Panc1 (cell line): ENCODE measurements around the gene PPP1R7. TPM values are rescaled to one million over a fixed set of nuclear protein-coding genes. Genes with fewer than 3 reads are reported as not detected.

Source experiments
- ATAC-seq: fragments of 200-7000 bp; cut with Tn5 transposase; 2 replicates; pipeline ENCODE4 v1.9.1; 2020; ENCODE audit warnings: mild to moderate bottlenecking, moderate library complexity
- BruUV-seq: library from RNA; stranded (reverse); fragments of 400-500 nt; replicated peaks from 2 replicates; lab custom pipeline; 2021; lab: Mats Ljungman, UMichigan
- CTCF ChIA-PET: fragments of 300-600 bp; sonication (Branson Sonifier 250); formaldehyde crosslinking; loops from one replicate; lab custom pipeline; 2022; ENCODE audit warnings: antibody characterized with exemption; lab: Charles Lee
- POLR2A ChIA-PET: fragments of 300-600 bp; sonication (Branson Sonifier 250); formaldehyde crosslinking; loops from one replicate; lab custom pipeline; 2022; ENCODE audit warnings: antibody characterized with exemption; lab: Charles Lee
- DNase-seq: peaks from one replicate; pipeline ENCODE4 v3.0.0-alpha.2; 2010; ENCODE audit warnings: low read depth, low spot score
- H3K27ac ChIP-seq: 2 replicates; pipeline ENCODE4 v1.5.1; 2011; ENCODE audit warnings: mild to moderate bottlenecking, low read length, inconsistent platforms
- H3K27me3 ChIP-seq: fragments of 200-500 bp; sonication (Bioruptor generic); 2 replicates; pipeline ENCODE4 v1.6.0; 2014; ENCODE audit warnings: low read length, inconsistent platforms; ENCODE audit not compliant: control insufficient read depth, insufficient read depth
- H3K36me3 ChIP-seq: fragments of 200-500 bp; sonication (Bioruptor generic); 2 replicates; pipeline ENCODE4 v1.5.1; 2014; ENCODE audit warnings: inconsistent platforms, mild to moderate bottlenecking, low read length, moderate library complexity; ENCODE audit not compliant: control insufficient read depth, insufficient read depth
- H3K4me1 ChIP-seq: 2 replicates; pipeline ENCODE4 v1.5.1; 2011; ENCODE audit warnings: inconsistent platforms, mild to moderate bottlenecking, low read length, moderate library complexity; ENCODE audit not compliant: control insufficient read depth, insufficient read depth
- H3K4me3 ChIP-seq, 2 experiments: 2 replicates each; pipeline ENCODE4 v1.5.1; 2011 to 2012; ENCODE audit warnings: low read depth in 2 of 2, low read length in 2 of 2, mild to moderate bottlenecking in 2 of 2, inconsistent platforms in 1 of 2, moderate library complexity in 1 of 2
- H3K9me3 ChIP-seq: fragments of 200-500 bp; sonication (Bioruptor generic); 2 replicates; pipeline ENCODE4 v1.5.1; 2014; ENCODE audit warnings: low read depth, mild to moderate bottlenecking, inconsistent platforms, low read length, moderate library complexity; ENCODE audit not compliant: control insufficient read depth, insufficient read depth
- POLR2AphosphoS5 ChIP-seq: IDR thresholded peaks from 2 replicates; pipeline ENCODE4 v1.6.1; 2012; ENCODE audit warnings: mild to moderate bottlenecking, low read depth, low read length, moderate library complexity
- SIN3A ChIP-seq: IDR thresholded peaks from 2 replicates; pipeline ENCODE4 v1.6.1; 2012; ENCODE audit warnings: low read depth, mild to moderate bottlenecking, low read length, moderate library complexity, borderline replicate concordance; ENCODE audit not compliant: insufficient read depth
- TCF7L2 ChIP-seq: IDR thresholded peaks from 2 replicates; pipeline ENCODE4 v1.6.1; 2011; ENCODE audit warnings: mild to moderate bottlenecking, low read depth, low read length, inconsistent platforms
- in situ Hi-C: cut with HindIII; loops from 2 replicates; pipeline ENCODE4 v1.10.0; 2016; ENCODE audit warnings: low sequenced_read_pairs, low pct_unique_long_range_greater_than_20kb
- intact Hi-C: fragments of 100-400 bp; cut with micrococcal nuclease; formaldehyde crosslinking; loops from one replicate; pipeline ENCODE4 v1.10.0; 2022; ENCODE audit not compliant: unreplicated experiment
- total RNA-seq: library from RNA; stranded (reverse); gene quantifications from one replicate; pipeline ENCODE4 v1.2.1, GENCODE V29; 2021; ENCODE audit not compliant: unreplicated experiment
- TF ChIP-seq, protein P1 (sequence below), 2 experiments: IDR thresholded peaks; 2 replicates each; pipeline ENCODE4 v1.6.1; 2011 to 2012; ENCODE audit warnings: low read depth in 2 of 2, control low read depth in 1 of 2, low read length in 1 of 2, mild to moderate bottlenecking in 1 of 2, moderate library complexity in 1 of 2; ENCODE audit not compliant: insufficient read depth in 1 of 2
- TF ChIP-seq, protein P2 (sequence below): fragments of 450-650 bp; IDR thresholded peaks from 2 replicates; pipeline ENCODE4 v1.5.1; 2017; ENCODE audit warnings: mild to moderate bottlenecking

PPP1R7 gene
- total RNA-seq, 1 experiment from 2014 or later = 64.2 TPM

DNA sequence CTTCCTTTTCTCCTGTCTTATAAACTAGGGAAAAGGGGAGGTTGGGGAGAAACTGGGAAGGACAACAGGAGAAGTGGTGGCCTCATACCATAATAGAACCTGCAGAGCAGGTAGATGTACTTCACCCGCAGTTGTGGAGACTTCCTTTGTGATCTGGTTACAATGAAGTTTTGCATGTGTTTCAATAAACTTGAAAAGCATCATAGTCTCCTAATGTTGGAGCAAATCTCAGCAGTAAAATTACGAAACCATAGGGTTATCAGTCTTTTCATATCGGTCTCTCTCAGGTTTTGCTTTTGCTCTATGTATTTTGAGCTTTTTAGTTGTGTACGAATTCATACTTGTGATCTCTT is 68.7 kb downstream of the PPP1R7 start:
- no peak for DNase-seq
- CTCF ChIA-PET = no interaction called here
- Histone ChIP-seq H3K27ac (peak overlapping the region; percentile 86), H3K9me3 (no peaks in the 10 kb centered on the region), H3K36me3 (no peaks in the 10 kb centered on the region), H3K27me3 (no peaks in the 10 kb centered on the region), H3K4me3 (peak overlapping the region; percentile 65 to 87), H3K4me1 (peaks cover 16% of the 10 kb centered on the region)
- TSS peak; percentile 83 for BruUV-seq
- intact Hi-C loops (no loop called here), in situ Hi-C loops (no loop called here)
- POLR2A ChIA-PET = no interaction called here
- no peak for ATAC-seq
- TF ChIP-seq, protein P1, sequence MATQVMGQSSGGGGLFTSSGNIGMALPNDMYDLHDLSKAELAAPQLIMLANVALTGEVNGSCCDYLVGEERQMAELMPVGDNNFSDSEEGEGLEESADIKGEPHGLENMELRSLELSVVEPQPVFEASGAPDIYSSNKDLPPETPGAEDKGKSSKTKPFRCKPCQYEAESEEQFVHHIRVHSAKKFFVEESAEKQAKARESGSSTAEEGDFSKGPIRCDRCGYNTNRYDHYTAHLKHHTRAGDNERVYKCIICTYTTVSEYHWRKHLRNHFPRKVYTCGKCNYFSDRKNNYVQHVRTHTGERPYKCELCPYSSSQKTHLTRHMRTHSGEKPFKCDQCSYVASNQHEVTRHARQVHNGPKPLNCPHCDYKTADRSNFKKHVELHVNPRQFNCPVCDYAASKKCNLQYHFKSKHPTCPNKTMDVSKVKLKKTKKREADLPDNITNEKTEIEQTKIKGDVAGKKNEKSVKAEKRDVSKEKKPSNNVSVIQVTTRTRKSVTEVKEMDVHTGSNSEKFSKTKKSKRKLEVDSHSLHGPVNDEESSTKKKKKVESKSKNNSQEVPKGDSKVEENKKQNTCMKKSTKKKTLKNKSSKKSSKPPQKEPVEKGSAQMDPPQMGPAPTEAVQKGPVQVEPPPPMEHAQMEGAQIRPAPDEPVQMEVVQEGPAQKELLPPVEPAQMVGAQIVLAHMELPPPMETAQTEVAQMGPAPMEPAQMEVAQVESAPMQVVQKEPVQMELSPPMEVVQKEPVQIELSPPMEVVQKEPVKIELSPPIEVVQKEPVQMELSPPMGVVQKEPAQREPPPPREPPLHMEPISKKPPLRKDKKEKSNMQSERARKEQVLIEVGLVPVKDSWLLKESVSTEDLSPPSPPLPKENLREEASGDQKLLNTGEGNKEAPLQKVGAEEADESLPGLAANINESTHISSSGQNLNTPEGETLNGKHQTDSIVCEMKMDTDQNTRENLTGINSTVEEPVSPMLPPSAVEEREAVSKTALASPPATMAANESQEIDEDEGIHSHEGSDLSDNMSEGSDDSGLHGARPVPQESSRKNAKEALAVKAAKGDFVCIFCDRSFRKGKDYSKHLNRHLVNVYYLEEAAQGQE (IDR thresholded peaks at IDR 0.05; ENCODE audit: insufficient read depth in 1 of 2, low read depth in 2 of 2, low read length in 1 of 2) = no peak
- TF ChIP-seq SIN3A (no peak), POLR2AphosphoS5 (no peak), TCF7L2 (no peak)
- TF ChIP-seq, protein P2, sequence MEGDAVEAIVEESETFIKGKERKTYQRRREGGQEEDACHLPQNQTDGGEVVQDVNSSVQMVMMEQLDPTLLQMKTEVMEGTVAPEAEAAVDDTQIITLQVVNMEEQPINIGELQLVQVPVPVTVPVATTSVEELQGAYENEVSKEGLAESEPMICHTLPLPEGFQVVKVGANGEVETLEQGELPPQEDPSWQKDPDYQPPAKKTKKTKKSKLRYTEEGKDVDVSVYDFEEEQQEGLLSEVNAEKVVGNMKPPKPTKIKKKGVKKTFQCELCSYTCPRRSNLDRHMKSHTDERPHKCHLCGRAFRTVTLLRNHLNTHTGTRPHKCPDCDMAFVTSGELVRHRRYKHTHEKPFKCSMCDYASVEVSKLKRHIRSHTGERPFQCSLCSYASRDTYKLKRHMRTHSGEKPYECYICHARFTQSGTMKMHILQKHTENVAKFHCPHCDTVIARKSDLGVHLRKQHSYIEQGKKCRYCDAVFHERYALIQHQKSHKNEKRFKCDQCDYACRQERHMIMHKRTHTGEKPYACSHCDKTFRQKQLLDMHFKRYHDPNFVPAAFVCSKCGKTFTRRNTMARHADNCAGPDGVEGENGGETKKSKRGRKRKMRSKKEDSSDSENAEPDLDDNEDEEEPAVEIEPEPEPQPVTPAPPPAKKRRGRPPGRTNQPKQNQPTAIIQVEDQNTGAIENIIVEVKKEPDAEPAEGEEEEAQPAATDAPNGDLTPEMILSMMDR = no peak

DNA sequence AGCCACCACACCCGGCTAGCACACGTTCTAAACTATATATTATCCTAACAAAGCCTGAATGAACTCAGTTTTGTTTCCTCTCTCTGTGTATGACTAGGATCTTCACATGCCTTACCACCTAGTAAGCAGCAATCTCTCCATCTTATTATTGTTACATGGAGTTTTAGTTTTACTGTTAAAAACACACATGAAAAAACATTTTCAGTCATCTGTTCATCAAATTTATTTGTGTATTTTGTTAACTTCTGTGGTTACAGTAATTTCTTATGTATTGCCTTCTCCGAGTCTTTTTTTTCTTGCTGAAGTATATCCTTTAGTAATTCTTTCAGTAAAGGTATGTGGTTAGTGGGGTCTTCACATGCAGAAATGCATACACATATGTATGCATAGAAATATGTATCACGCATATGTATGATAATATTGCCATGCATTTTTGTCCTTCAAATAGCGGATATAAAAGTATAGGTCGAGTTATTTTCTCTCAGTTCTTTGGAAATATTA is 69.6 kb downstream of the PPP1R7 start:
- H3K4me3 ChIP-seq = no peak overlapping the region
- no peak for ATAC-seq
- POLR2A ChIA-PET = no interaction called here
- intact Hi-C loops (no loop called here), in situ Hi-C loops (no loop called here)
- no peaks in the 10 kb centered on the region for H3K27me3 ChIP-seq
- no peak overlapping the region for H3K27ac ChIP-seq
- TF ChIP-seq TCF7L2 (no peak), SIN3A (no peak), POLR2AphosphoS5 (no peak)
- TF ChIP-seq, protein P1 (IDR thresholded peaks at IDR 0.05; ENCODE audit: insufficient read depth in 1 of 2, low read depth in 2 of 2, low read length in 1 of 2) = no peak
- TF ChIP-seq, protein P2 = no peak
- CTCF ChIA-PET = no interaction called here
- DNase-seq = no peak
- H3K4me1 ChIP-seq = peaks cover 25% of the 10 kb centered on the region
- no peaks in the 10 kb centered on the region for H3K36me3 ChIP-seq
- no TSS peak for BruUV-seq
- H3K9me3 ChIP-seq = no peaks in the 10 kb centered on the region
